Kidney tubule cell (primary cell): ENCODE data around the gene AMBP.

ENCODE experiments used
- DNase-seq: peaks from one replicate; pipeline ENCODE4 v3.0.0-alpha.2; 2018; ENCODE audit warnings: low spot score

The AMBP gene

GRCh38 chr9:114112778-114113584 lies 34.9 kb upstream of the AMBP start:
- DNase-seq, result peak; percentile 81

GRCh38 chr9:114112325-114112724 lies 34.2 kb upstream of the AMBP start:
- DNase-seq, result no peak

GRCh38 chr9:114110180-114110579 lies 32.1 kb upstream of the AMBP start:
- peak; percentile 97 for DNase-seq

GRCh38 chr9:114109124-114109523 lies 31.0 kb upstream of the AMBP start:
- DNase-seq, result no peak

GRCh38 chr9:114108016-114108833 lies 30.1 kb upstream of the AMBP start:
- peak; percentile 87 for DNase-seq

- DNase-seq, result no peak
These were observed 29.3 kb upstream of the AMBP start for GRCh38 chr9:114107286-114108001.

- DNase-seq, result no peak
These were observed 27.1 kb upstream of the AMBP start for GRCh38 chr9:114105236-114105635.

- no peak for DNase-seq
These were observed 24.4 kb upstream of the AMBP start for GRCh38 chr9:114102484-114102883.

- peak; percentile 77 for DNase-seq
These were observed 22.4 kb upstream of the AMBP start for GRCh38 chr9:114100536-114100935.

GRCh38 chr9:114099669-114100270 lies 21.7 kb upstream of the AMBP start:
- no peak for DNase-seq

GRCh38 chr9:114098936-114099668 lies 21.0 kb upstream of the AMBP start, which contains the start of gene KIF12:
Gene KIF12 (minus strand): TSS chr9:114099292. CDS start chr9:114099276, 16 bp downstream.
- DNase-seq, result peak; percentile 96

GRCh38 chr9:114098021-114098935 lies 20.2 kb upstream of the AMBP start:
- DNase-seq, result peak; percentile 86

- DNase-seq, result peak; percentile 76
These were observed 19.5 kb upstream of the AMBP start for GRCh38 chr9:114097613-114098020.

GRCh38 chr9:114096866-114097612 lies 18.9 kb upstream of the AMBP start:
- DNase-seq, result no peak

GRCh38 chr9:114096041-114096511 lies 18.0 kb upstream of the AMBP start:
- DNase-seq, result no peak

GRCh38 chr9:114094971-114095370 lies 16.9 kb upstream of the AMBP start:
- no peak for DNase-seq

GRCh38 chr9:114093761-114094505 lies 15.8 kb upstream of the AMBP start:
- no peak for DNase-seq

- no peak for DNase-seq
These were observed 15.0 kb upstream of the AMBP start for GRCh38 chr9:114093031-114093471.
